H1 (cell line): Measurements from ENCODE around the gene FUT4. TPM values are rescaled to one million over a fixed set of nuclear protein-coding genes. Genes with fewer than 3 reads are reported as not detected.

ENCODE experiments used
- CTCF ChIA-PET: fragments of 300-600 bp; sonication (Branson Sonifier 250); formaldehyde crosslinking; loops from one replicate; lab custom pipeline; 2021; ENCODE audit not compliant: partially characterized antibody; lab: Charles Lee
- POLR2A ChIA-PET: fragments of 300-600 bp; sonication (Branson Sonifier 250); formaldehyde crosslinking; loops from one replicate; lab custom pipeline; 2021; ENCODE audit warnings: inconsistent platforms; ENCODE audit not compliant: partially characterized antibody; lab: Charles Lee
- DNase-seq, 2 experiments: peaks; one replicate each; pipeline versions ENCODE4 v3.0.0 to v3.0.0-alpha.2; 2010 to 2022; ENCODE audit warnings: low spot score in 2 of 2, low read depth in 1 of 2, mixed read lengths in 1 of 2
- FAIRE-seq: peaks from 2 replicates; lab custom pipeline; 2011; peaks lifted over from hg19 to GRCh38; lab: Jason Lieb, UNC
- H2AFZ ChIP-seq: 2 replicates; pipeline ENCODE4 v1.8.1; 2012; ENCODE audit warnings: low read length, inconsistent platforms
- H2AK5ac ChIP-seq: 2 replicates; pipeline ENCODE4 v1.6.1; 2013; ENCODE audit warnings: low read depth, low read length
- H2BK120ac ChIP-seq: replicated peaks from 2 replicates; pipeline ENCODE3; 2013; ENCODE audit warnings: low read depth, low read length, inconsistent platforms
- H2BK12ac ChIP-seq: 2 replicates; pipeline ENCODE4 v1.6.1; 2013; ENCODE audit warnings: low read depth, low read length
- H2BK15ac ChIP-seq: 2 replicates; pipeline ENCODE4 v1.6.1; 2013; ENCODE audit warnings: low read length
- H2BK20ac ChIP-seq: 2 replicates; pipeline ENCODE4 v1.6.1; 2013; ENCODE audit warnings: low read length
- H2BK5ac ChIP-seq: 2 replicates; pipeline ENCODE4 v1.6.1; 2013; ENCODE audit warnings: low read depth, low read length
- H3K14ac ChIP-seq: 2 replicates; pipeline ENCODE4 v1.6.1; 2013; ENCODE audit warnings: inconsistent platforms; ENCODE audit not compliant: insufficient read length
- H3K18ac ChIP-seq: 2 replicates; pipeline ENCODE4 v1.6.1; 2013; ENCODE audit warnings: low read length; ENCODE audit errors: extremely low read depth
- H3K23ac ChIP-seq: 2 replicates; pipeline ENCODE4 v1.6.1; 2013; ENCODE audit warnings: inconsistent platforms; ENCODE audit not compliant: insufficient read length
- H3K23me2 ChIP-seq: 2 replicates; pipeline ENCODE4 v1.6.1; 2013; ENCODE audit warnings: low read depth, low read length
- H3K27ac ChIP-seq: 2 replicates; pipeline ENCODE4 v1.6.1; 2011; ENCODE audit warnings: low read depth, low read length, inconsistent platforms
- H3K27me3 ChIP-seq, 4 experiments: replicated peaks in 1 of 4; 1 replicate in 1 of 4; 2 replicates in 3 of 4; pipeline versions ENCODE4 v1.6.1 to v1.8.1; 2011 to 2013; ENCODE audit warnings: low read length in 3 of 4, mild to moderate bottlenecking in 3 of 4, inconsistent platforms in 2 of 4, mixed read lengths in 2 of 4, moderate library complexity in 1 of 4; ENCODE audit not compliant: control insufficient read depth in 3 of 4, insufficient read depth in 3 of 4; ENCODE audit errors: extremely low read depth in 1 of 4
- H3K36me3 ChIP-seq, 4 experiments: 2 replicates each; pipeline versions ENCODE4 v1.6.1 to v1.8.1; 2011 to 2013; ENCODE audit warnings: mild to moderate bottlenecking in 4 of 4, low read length in 3 of 4, moderate library complexity in 2 of 4, control low read depth in 1 of 4, inconsistent platforms in 1 of 4; ENCODE audit not compliant: insufficient read depth in 4 of 4, control insufficient read depth in 2 of 4
- H3K4ac ChIP-seq: replicated peaks from 2 replicates; pipeline ENCODE3; 2013; ENCODE audit warnings: low read length, low read depth, mixed read lengths, inconsistent platforms; ENCODE audit not compliant: insufficient read length
- H3K4me1 ChIP-seq, 4 experiments: replicated peaks in 1 of 4; 1 replicate in 1 of 4; 2 replicates in 3 of 4; pipeline versions ENCODE4 v1.6.1 to v1.8.1; 2011 to 2013; ENCODE audit warnings: low read length in 3 of 4, inconsistent platforms in 2 of 4, mixed read lengths in 1 of 4; ENCODE audit not compliant: insufficient read depth in 4 of 4, control insufficient read depth in 3 of 4
- H3K4me2 ChIP-seq, 2 experiments: 2 replicates each; pipeline versions ENCODE4 v1.6.1 to v1.8.1; 2011 to 2013; ENCODE audit warnings: low read depth in 2 of 2, low read length in 2 of 2, control low read depth in 1 of 2, inconsistent platforms in 1 of 2, mild to moderate bottlenecking in 1 of 2; ENCODE audit not compliant: insufficient read depth in 1 of 2
- H3K4me3 ChIP-seq, 4 experiments: fragments of 200-600, 300-600 bp in 1 of 4; sonication (generic), shearing (Covaris generic), sonication (Bioruptor Twin) in 1 of 4; 2 replicates each; pipeline versions ENCODE4 v1.5.1 to v1.8.1; 2011 to 2016; ENCODE audit warnings: low read length in 4 of 4, low read depth in 3 of 4, control low read depth in 2 of 4, inconsistent platforms in 2 of 4, mild to moderate bottlenecking in 2 of 4, mixed read lengths in 1 of 4, moderate library complexity in 1 of 4; ENCODE audit not compliant: insufficient read depth in 2 of 4; ENCODE audit errors: extremely low read depth in 1 of 4
- H3K56ac ChIP-seq: replicated peaks from 2 replicates; pipeline ENCODE3; 2013; ENCODE audit warnings: low read depth, mild to moderate bottlenecking, mixed read lengths, low read length, inconsistent platforms; ENCODE audit not compliant: insufficient read length
- H3K79me1 ChIP-seq: 2 replicates; pipeline ENCODE4 v1.6.1; 2013; ENCODE audit warnings: low read depth, low read length, control low read depth
- H3K79me2 ChIP-seq, 2 experiments: 2 replicates each; pipeline versions ENCODE4 v1.6.1 to v1.8.1; 2012 to 2013; ENCODE audit warnings: low read length in 2 of 2, mild to moderate bottlenecking in 2 of 2, inconsistent platforms in 1 of 2; ENCODE audit not compliant: insufficient read depth in 2 of 2, control insufficient read depth in 1 of 2
- H3K9ac ChIP-seq, 4 experiments: replicated peaks in 1 of 4; 1 replicate in 1 of 4; 2 replicates in 3 of 4; pipeline versions ENCODE4 v1.6.1 to v1.8.1; 2011 to 2013; ENCODE audit warnings: low read depth in 3 of 4, low read length in 3 of 4, control low read depth in 2 of 4, mild to moderate bottlenecking in 2 of 4, moderate library complexity in 2 of 4, inconsistent platforms in 1 of 4; ENCODE audit errors: extremely low read depth in 1 of 4
- H3K9me3 ChIP-seq, 2 experiments: 2 replicates each; pipeline versions ENCODE4 v1.6.1 to v1.8.1; 2012 to 2013; ENCODE audit warnings: mild to moderate bottlenecking in 2 of 2, moderate library complexity in 2 of 2, control low read depth in 1 of 2, inconsistent platforms in 1 of 2, low read depth in 1 of 2, low read length in 1 of 2, mixed read lengths in 1 of 2; ENCODE audit not compliant: insufficient read depth in 2 of 2
- H4K20me1 ChIP-seq, 2 experiments: replicated peaks in 1 of 2; 2 replicates each; pipeline versions ENCODE3 to v1.8.1; 2011 to 2013; ENCODE audit warnings: inconsistent platforms in 2 of 2, low read length in 2 of 2, mild to moderate bottlenecking in 1 of 2; ENCODE audit not compliant: insufficient read depth in 2 of 2, control insufficient read depth in 1 of 2
- H4K5ac ChIP-seq: 2 replicates; pipeline ENCODE4 v1.6.1; 2013; ENCODE audit warnings: low read length, low read depth, mixed read lengths, inconsistent platforms; ENCODE audit not compliant: insufficient read length
- H4K8ac ChIP-seq: 2 replicates; pipeline ENCODE4 v1.8.0; 2013; ENCODE audit warnings: mild to moderate bottlenecking, moderate library complexity, low read length, inconsistent platforms; ENCODE audit not compliant: insufficient read depth; ENCODE audit errors: extremely low read depth
- H4K91ac ChIP-seq: replicated peaks from 2 replicates; pipeline ENCODE3; 2013; ENCODE audit warnings: low read length, mixed read lengths, inconsistent platforms; ENCODE audit not compliant: insufficient read length
- HDAC2 ChIP-seq, 2 experiments: fragments of 300-600 bp in 1 of 2; sonication (generic) in 1 of 2; IDR thresholded peaks; 2 replicates each; pipeline ENCODE4 v1.6.1; 2011 to 2012; ENCODE audit warnings: low read depth in 2 of 2, low read length in 2 of 2, mild to moderate bottlenecking in 2 of 2, moderate library complexity in 2 of 2, borderline replicate concordance in 1 of 2, inconsistent platforms in 1 of 2
- RAD21 ChIP-seq, 2 experiments: IDR thresholded peaks in 1 of 2; conservative IDR thresholded peaks in 1 of 2; 2 replicates each; pipeline ENCODE4 v1.6.1; 2011; ENCODE audit warnings: low read depth in 2 of 2, low read length in 2 of 2, improper control_type of control experiment in 1 of 2, inconsistent platforms in 1 of 2, mild to moderate bottlenecking in 1 of 2, moderate library complexity in 1 of 2
- SRF ChIP-seq: IDR thresholded peaks from 2 replicates; pipeline ENCODE4 v1.6.1; 2011; ENCODE audit warnings: mild to moderate bottlenecking, low read depth, low read length, moderate library complexity
- TBP ChIP-seq: IDR thresholded peaks from 2 replicates; pipeline ENCODE4 v1.6.1; 2011; ENCODE audit warnings: low read depth, low read length, improper control_type of control experiment
- WGBS, 2 experiments: shearing (Covaris generic) in 1 of 2; methylation state at CpG; one replicate each; pipeline versions ENCODE4 v1.1.6 to v1.1.7; 2013 to 2015; ENCODE audit warnings: low lambda C conversion rate in 2 of 2, mixed read lengths in 2 of 2, inconsistent platforms in 1 of 2, low coverage in 1 of 2, missing lambda C conversion rate in 1 of 2; ENCODE audit not compliant: insufficient replicate concordance in 2 of 2, insufficient coverage in 1 of 2, insufficient read length in 1 of 2; ENCODE audit errors: extremely low coverage in 1 of 2, missing lambda C conversion rate in 1 of 2; 5-methylcytosine and 5-hydroxymethylcytosine counted together
- polyA plus RNA-seq, 7 experiments: library from polyadenylated mRNA; depleted of rRNA in 3 of 7; stranded (reverse) in 5 of 7; unstranded in 2 of 7; fragments of >200 nt in 5 of 7; fragments of 200-250 nt in 2 of 7; gene quantifications; 1 replicate in 5 of 7; 2 replicates in 1 of 7; 4 replicates in 1 of 7; pipeline versions ENCODE4 v1.2.1 to v1.2.3, GENCODE V29; 2011 to 2013; ENCODE audit warnings: missing spikeins in 2 of 7, mixed read lengths in 2 of 7
- total RNA-seq: library from RNA; stranded (reverse); fragmentation: NEBNext Ultra II Directional; extraction: Animal tissue kit (Norgen Biotek cat#: 25700); gene quantifications from 2 replicates; pipeline ENCODE4 v1.2.1, GENCODE V29; 2021

Gene FUT4
- total and polyA plus RNA-seq, 2 of the 8 experiments (the other 6 are each of a cell fraction or from before 2014, with no cell fraction given) = 2.6 to 8.0 TPM

- Histone ChIP-seq H4K8ac (no peak overlapping the region), H3K4me2 (no peak overlapping the region), H3K4me3 (no peak overlapping the region), H2AFZ (no peak overlapping the region), H2BK5ac (no peak overlapping the region), H3K9me3 (no peaks in the 10 kb centered on the region), H4K91ac (no peak overlapping the region), H3K36me3 (no peaks in the 10 kb centered on the region), H2AK5ac (no peak overlapping the region), H3K23ac (no peak overlapping the region), H2BK120ac (no peak overlapping the region), H3K14ac (no peak overlapping the region), H2BK12ac (no peak overlapping the region), H3K9ac (no peak overlapping the region), H3K79me2 (no peaks in the 10 kb centered on the region), H3K23me2 (no peaks in the 10 kb centered on the region), H3K4ac (no peak overlapping the region), H3K18ac (no peak overlapping the region), H3K4me1 (no peaks in the 10 kb centered on the region), H2BK15ac (no peak overlapping the region), H3K27ac (no peak overlapping the region), H3K79me1 (no peaks in the 10 kb centered on the region), H4K5ac (no peak overlapping the region), H3K56ac (no peak overlapping the region), H3K27me3 (no peaks in the 10 kb centered on the region; a peak in 2 of 7 replicates), H2BK20ac (no peak overlapping the region), H4K20me1 (no peaks in the 10 kb centered on the region)
- POLR2A ChIA-PET = no interaction called here
- CTCF ChIA-PET = no interaction called here
- 91% methylated on average over 5 of the region's 5 CpGs; no CpG with 5 or more reads in 1 of the 2 experiments for WGBS, 2 experiments
- FAIRE-seq (no peak), DNase-seq (no peak)
- TF ChIP-seq RAD21 (IDR thresholded peaks at IDR 0.05 in 1 of 2, conservative IDR thresholded peaks at IDR 0.05 in 1 of 2; ENCODE audit: low read depth in 2 of 2, low read length in 2 of 2) (no peak), HDAC2 (IDR thresholded peaks at IDR 0.05; ENCODE audit: borderline replicate concordance in 1 of 2, low read depth in 2 of 2, low read length in 2 of 2) (no peak), TBP (no peak), SRF (no peak)
Measured at GRCh38 chr11:94584978-94585377, 41.3 kb downstream of the FUT4 start.
